GM18508 (cell line): ENCODE results near the gene SLC35A2.

ENCODE experiments used
- ATAC-seq: cut with Tn5 transposase; IDR thresholded peaks from one replicate; pipeline ENCODE4 v1.9.1; 2021; ENCODE audit warnings: moderate number of reproducible peaks; ENCODE audit not compliant: insufficient read depth, unreplicated experiment

Gene SLC35A2

DNA sequence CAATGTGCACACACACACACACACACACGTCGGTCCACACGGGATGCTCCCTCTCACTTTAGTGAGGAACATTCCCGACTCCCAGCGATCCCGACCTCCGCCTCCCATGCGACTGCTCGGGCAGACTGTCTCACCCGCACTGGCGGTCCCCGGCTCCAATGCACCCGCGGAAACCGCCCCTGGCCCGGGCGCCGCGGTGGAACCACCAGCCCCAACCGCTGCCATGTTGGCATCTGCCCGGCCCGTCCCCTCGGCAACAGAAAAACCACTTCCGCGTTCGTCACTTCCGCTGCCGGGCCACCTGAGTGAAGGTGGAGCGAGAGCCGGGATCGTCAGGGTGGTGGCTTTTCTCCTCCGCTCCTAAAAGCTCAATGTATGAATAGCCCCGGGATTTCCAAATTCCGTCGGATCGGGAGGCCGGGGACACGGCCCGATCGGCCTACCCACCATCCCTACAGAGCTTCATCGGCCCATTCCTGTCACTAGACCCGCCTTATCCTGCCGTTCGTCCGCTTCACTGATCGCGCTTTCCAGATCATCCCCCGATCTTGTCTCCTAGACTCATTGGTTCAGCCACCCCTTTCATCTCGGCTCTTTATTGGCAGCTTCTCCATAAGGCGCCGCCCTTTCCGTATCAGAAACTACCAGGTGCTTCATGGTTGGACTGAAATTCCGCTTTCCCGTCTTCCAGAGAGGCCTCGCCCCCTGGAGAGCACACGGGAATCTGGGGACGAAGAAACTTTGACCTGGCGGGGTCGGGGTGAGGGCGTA, at the start of gene SLC35A2:
TSS of gene SLC35A2 (minus strand) at position 235 of the 771 bp plus-strand sequence. CDS start at position 225, 10 bp downstream.
- no peak for ATAC-seq

DNA sequence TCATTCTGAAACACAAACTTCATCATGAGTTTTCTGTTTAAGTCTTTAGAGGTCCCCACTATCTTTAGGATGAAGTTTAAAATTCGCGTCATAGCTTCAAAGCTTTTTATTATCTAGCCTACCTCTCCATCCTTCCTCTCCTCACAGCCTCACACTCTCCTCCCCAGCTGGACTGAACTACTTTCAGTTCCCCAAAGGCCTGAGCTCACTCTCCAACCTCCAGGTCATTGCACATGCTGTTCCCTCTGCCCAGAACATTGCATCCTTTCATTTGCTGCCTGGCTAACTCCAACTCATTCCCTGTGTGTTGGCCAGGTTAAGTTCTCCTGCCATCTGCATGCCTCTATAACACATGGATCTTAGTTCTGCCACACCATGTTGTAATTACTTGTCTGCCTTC, 48.8 kb upstream of the SLC35A2 start:
- ATAC-seq = no peak

DNA sequence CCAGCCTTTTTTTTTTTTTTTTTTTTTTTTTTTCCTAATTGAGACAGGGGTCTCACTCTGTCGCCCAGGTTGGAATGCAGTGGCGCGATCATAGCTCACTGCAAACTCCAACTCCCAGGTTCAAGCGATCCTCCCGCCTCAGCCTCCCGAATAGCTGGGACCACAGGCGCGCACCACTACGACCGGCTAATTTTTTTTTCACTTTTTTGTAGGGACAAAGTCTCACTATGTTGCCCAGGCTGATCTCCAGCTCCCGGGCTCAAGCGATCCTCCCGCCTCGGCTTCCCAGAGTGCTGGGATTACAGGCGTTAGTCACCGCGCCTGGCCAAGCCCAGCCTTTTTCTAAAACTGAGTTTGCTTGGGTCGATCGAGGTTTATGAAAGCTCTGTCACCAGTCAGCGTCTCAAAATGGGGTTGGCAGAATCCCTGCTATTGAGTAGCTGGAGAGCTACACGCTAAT, 47.2 kb upstream of the SLC35A2 start:
- ATAC-seq = no peak

GRCh38 chrX:48957827-48958634, 46.6 kb upstream of the SLC35A2 start:
- peak; percentile 81 for ATAC-seq

GRCh38 chrX:48957477-48957826, 46.0 kb upstream of the SLC35A2 start, which contains the start of gene OTUD5:
Gene OTUD5, minus strand, starts transcription at chrX:48957607. Its CDS starts 37 bp downstream, at chrX:48957570.
- no peak for ATAC-seq

DNA sequence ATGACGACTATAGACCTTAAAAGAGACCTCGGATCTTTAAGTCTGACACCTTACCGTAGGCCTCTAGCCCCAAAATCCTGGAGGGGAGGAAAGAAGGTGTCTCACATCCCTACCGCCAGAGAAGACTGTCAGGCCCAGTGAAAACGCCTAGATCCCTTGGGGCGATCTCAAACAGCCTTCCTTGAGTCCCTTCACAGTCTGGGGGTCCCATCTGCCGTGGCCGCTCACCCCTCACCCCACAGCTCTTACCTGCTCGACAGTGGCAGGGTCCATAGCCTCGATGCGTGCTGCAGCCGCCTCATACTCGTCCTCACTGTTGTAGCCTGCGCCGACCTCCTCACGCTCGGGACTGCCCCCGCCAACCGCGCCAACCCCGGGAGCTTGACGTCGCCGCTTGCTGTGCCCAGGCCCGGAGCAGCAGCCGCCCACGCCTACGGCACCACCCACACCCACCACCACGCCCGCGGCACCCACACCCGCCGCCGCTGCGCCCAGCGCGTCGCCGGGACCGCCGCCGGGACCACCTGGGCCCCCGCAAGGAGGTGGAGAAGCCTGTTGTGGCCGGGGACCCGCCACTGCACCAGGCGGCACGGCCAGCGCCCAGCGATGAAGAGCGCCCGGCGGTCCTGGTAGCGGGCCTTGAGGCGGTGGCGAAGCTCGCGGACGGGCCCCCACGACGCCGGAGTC, 45.4 kb upstream of the SLC35A2 start:
- ATAC-seq = no peak

DNA sequence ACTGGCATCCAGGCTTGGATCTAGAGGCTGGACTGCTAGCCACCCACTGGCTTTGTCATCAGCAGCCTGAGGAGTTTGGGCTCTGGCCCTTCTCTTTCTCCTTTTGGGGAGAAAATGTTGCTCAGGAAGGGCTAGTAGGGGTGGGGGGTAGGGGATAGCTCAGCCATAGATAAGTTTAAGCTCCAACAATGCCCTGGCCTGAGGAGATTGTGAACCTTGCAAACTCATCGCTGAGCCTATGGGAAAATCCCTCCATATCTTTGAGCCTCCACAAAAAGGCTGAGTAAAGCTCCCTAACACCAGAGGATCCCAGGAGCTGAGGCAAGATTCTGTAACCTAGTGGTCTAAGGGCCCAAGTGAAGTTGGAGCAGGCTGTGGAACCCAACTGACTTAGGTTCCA, 37.1 kb upstream of the SLC35A2 start:
- no peak for ATAC-seq

GRCh38 chrX:48945517-48946348, 34.3 kb upstream of the SLC35A2 start:
- no peak for ATAC-seq

DNA sequence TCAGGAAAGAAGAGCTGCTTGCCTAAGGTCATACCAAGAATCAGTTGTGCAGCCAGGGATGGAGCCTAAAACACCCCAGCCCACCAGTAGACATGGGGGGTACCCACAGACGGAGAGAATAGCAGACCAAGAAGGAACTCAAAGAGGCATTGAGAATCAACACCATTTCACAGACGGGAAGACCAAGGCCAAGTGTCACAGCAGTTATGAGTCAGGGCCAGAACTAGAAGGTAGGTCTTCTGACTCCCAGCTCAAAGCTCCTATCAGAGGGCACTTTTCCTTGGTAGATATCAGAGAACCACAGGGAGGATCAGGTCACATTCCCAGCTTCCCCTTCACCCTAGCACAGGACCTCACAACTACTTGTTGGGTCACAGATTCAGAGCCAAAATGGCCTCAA, 31.4 kb upstream of the SLC35A2 start:
- no peak for ATAC-seq

DNA sequence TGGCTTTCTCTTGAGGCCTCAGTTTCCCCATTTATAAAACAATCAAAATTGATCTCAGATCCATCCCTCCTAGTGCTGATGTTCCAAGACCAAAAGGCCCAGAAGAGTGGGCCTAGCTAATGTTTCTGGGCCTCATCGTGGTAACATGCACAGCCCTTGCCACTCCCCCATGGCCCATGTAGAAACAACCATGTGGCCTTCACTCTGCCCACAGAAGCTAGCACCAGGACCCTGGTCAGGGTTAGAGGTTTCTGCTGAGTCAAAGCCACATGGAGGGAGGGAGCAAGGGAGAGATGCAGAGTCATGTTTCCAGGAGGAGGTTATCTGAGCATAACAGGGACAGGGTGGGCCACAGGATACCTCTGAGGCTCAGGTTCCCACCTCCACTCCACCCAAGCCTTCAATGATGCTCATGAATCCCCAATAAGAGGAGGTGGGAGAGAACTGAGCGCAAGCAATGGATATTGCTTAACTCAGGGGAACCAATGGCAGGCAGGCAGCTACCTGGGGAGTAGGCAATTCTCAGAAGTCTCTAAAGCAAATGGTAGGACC, 29.0 kb upstream of the SLC35A2 start:
- ATAC-seq = no peak

GRCh38 chrX:48939524-48940228, 28.2 kb upstream of the SLC35A2 start:
- no peak for ATAC-seq

- ATAC-seq = peak; percentile 41
Measured at GRCh38 chrX:48938721-48939425, 27.4 kb upstream of the SLC35A2 start.

DNA sequence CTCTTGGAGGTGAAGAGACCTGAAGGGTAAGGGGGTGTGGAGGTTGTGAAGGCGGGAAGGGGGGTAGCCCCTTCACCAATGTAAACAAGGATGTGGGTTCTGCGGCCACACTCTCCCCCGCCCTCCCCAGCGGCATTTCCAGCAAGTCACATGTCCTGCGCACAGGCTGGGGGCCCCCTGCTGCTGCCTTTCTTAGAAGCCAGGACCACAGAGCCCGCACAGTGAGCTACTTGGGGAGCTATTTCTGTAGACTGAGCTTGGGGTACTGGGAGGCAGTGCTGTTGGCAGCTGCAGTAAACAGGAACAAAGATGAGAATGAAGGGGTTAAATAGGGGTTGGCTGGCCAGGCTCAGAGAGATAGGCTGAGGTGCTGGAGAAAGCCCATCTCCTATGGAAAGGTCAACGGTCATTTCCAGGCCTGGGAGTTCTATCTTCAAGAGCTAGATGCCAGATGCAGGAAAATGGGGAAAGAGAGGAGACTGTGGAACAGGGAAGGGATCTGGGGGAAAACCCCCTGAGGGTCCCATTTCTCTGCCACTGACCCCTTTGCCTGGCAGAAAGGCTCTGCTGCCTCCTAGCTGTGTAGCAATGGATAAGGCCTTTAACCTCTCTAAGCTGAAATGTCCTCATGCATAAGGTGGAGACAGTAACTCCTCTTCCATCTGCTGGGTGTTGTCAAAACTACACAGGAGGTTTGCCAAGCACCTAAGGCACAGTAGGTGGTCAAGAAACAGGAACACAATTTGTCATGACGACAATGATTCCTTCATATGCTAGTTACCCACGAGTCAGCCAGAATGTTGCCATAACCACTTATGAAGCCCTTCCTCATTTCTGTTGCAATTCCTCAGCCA, 25.8 kb upstream of the SLC35A2 start:
- peak; percentile 33 for ATAC-seq

DNA sequence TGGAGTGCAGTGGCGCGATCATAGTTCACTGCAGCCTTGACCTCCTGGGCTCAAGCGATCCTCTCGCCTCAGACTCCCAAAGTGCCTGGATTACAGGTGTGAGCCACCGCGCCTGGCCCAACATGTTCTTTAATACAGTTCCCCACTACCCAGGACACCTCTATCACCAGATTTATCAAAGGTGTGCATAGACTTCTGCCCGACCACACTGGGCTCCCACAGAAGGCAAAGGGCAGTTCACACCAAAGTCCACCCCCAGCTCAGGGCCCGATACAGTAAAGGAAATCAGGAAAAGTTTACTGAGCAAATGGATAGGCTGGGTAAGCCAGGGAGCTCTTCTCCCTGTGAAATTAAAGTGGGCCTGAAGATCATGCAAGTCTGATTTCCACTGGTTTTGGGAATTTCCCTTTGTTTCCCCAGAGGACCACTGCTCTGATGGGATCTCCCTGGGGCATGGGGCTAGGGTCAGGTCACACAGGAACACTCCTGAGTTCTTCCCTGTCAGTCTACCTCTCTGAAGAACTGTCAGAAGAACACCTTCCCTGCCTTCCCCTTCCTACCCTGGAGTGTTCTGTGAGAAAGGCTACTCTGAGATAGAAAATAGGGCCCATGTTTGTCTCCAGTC, 25.1 kb upstream of the SLC35A2 start:
- no peak for ATAC-seq

GRCh38 chrX:48935301-48935670, 23.8 kb upstream of the SLC35A2 start:
- ATAC-seq = no peak

GRCh38 chrX:48934581-48935300, 23.3 kb upstream of the SLC35A2 start:
- ATAC-seq = no peak

DNA sequence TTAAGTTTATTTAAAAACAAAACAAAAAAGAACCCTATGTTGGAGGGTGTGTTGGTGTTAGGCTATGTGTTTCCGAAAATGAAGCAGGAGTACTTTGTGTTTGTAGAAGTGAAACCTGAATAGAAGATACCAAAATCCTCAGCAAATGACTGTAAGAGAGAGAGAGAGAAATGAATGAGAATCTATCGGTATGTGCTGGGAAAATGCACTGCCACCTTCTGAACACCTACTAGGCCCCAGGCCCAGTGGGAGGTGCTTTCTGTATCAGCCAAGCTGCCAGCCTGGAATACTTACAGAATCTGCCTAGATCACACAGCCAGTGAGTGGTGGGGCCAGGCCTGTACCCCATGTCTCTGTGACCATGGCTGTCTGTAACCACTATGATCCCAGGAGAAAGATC, 22.3 kb upstream of the SLC35A2 start:
- ATAC-seq = no peak
